GM18519 (cell line): ENCODE measurements around the gene CANX.
A peak's percentile ranks its signal among the peaks of the same experiment; 100 is the strongest.
"Not testable (repeated sequence)": the region's sequence is repeated elsewhere in the genome, so short reads cannot be mapped to it uniquely, and the experiment has no call there.

Experiments
- ATAC-seq: cut with Tn5 transposase; IDR thresholded peaks from one replicate; pipeline ENCODE4 v1.9.1; 2021; ENCODE audit warnings: mild to moderate bottlenecking, moderate library complexity; ENCODE audit not compliant: unreplicated experiment, low FRiP score

The CANX gene

GRCh38 chr5:179697993-179698934 lies 503 bp upstream of the CANX start:
- ATAC-seq = peak; percentile 82

- ATAC-seq = no peak
Measured at GRCh38 chr5:179699616-179700237, 960 bp downstream of the CANX start.

- no peak for ATAC-seq
Measured at GRCh38 chr5:179700401-179700918, 1.7 kb downstream of the CANX start.

GRCh38 chr5:179716286-179716685 lies 17.5 kb downstream of the CANX start:
- no peak for ATAC-seq

GRCh38 chr5:179720222-179720621 lies 21.5 kb downstream of the CANX start:
- ATAC-seq = no peak

GRCh38 chr5:179724163-179724562 lies 25.4 kb downstream of the CANX start:
- ATAC-seq = no peak

- ATAC-seq = no peak
Measured at GRCh38 chr5:179727106-179727505, 28.3 kb downstream of the CANX start.

- no peak for ATAC-seq
Measured at GRCh38 chr5:179729303-179729702, 30.5 kb downstream of the CANX start.

GRCh38 chr5:179729727-179730126 lies 31.0 kb downstream of the CANX start:
- ATAC-seq = no peak

- ATAC-seq = no peak
Measured at GRCh38 chr5:179730356-179730755, 31.6 kb downstream of the CANX start.

- no peak for ATAC-seq
Measured at GRCh38 chr5:179730852-179731251, 32.1 kb downstream of the CANX start.

GRCh38 chr5:179731791-179732411 lies 33.1 kb downstream of the CANX start:
- ATAC-seq = peak; percentile 2

GRCh38 chr5:179732412-179732917 lies 33.7 kb downstream of the CANX start, which contains the start of gene MAML1:
Gene MAML1, plus strand, starts transcription at chr5:179732822. Its CDS starts 291 bp downstream, at chr5:179733113.
- ATAC-seq = peak; percentile 91

- peak; percentile 18 for ATAC-seq
Measured at GRCh38 chr5:179732918-179733771, 34.4 kb downstream of the CANX start.

- ATAC-seq = no peak
Measured at GRCh38 chr5:179733772-179734126, 35.0 kb downstream of the CANX start.

- no peak for ATAC-seq
Measured at GRCh38 chr5:179734536-179735164, 35.9 kb downstream of the CANX start.

- ATAC-seq = no peak
Measured at GRCh38 chr5:179738742-179739141, 40.0 kb downstream of the CANX start.

- ATAC-seq = not testable (repeated sequence)
Measured at GRCh38 chr5:179744106-179744505, 45.3 kb downstream of the CANX start.

GRCh38 chr5:179746872-179747271 lies 48.1 kb downstream of the CANX start:
- ATAC-seq = no peak
